Endometrium (tissue), 2 donors: ENCODE measurements around the gene FKBP1B.
"Not testable (repeated sequence)": the region's sequence is repeated elsewhere in the genome, so short reads cannot be mapped to it uniquely, and the experiment has no call there.

ENCODE experiments used
- FAIRE-seq: peaks from 2 replicates; lab custom pipeline; 2012; peaks lifted over from hg19 to GRCh38; lab: Jason Lieb, UNC
- donor health status: control.
- donor health status: control.

FKBP1B gene

GRCh38 chr2:24104110-24104650, 54.6 kb downstream of the FKBP1B start:
- FAIRE-seq, result no peak

- FAIRE-seq, result no peak
These were observed 55.4 kb downstream of the FKBP1B start for GRCh38 chr2:24104906-24105305.

- no peak for FAIRE-seq
These were observed 56.3 kb downstream of the FKBP1B start for GRCh38 chr2:24105816-24106215.

GRCh38 chr2:24106786-24107185, 57.2 kb downstream of the FKBP1B start:
- no peak for FAIRE-seq

- no peak for FAIRE-seq
These were observed 57.8 kb downstream of the FKBP1B start for GRCh38 chr2:24107336-24107735.

GRCh38 chr2:24109431-24109830, 59.9 kb downstream of the FKBP1B start:
- not testable (repeated sequence) for FAIRE-seq

- FAIRE-seq, result no peak
These were observed 61.2 kb downstream of the FKBP1B start for GRCh38 chr2:24110660-24111303.

- FAIRE-seq, result no peak
These were observed 61.9 kb downstream of the FKBP1B start for GRCh38 chr2:24111407-24111901.
